Nephron (organoid): ENCODE measurements around the gene LRP5.

Source experiments
- H3K27ac Mint-ChIP-seq, 3 experiments: 2 replicates each; pipeline ENCODE4 v1.8.0; 2020; ENCODE audit warnings: mixed read lengths in 3 of 3, mild to moderate bottlenecking in 2 of 3, moderate library complexity in 1 of 3
- H3K27me3 Mint-ChIP-seq: 2 replicates; pipeline ENCODE4 v1.8.0; 2021; ENCODE audit warnings: low read depth, mild to moderate bottlenecking, moderate library complexity, mixed read lengths
- H3K36me3 Mint-ChIP-seq: 2 replicates; pipeline ENCODE4 v1.8.0; 2020; ENCODE audit warnings: low read depth, mixed read lengths
- H3K4me1 Mint-ChIP-seq: 2 replicates; pipeline ENCODE4 v1.8.0; 2020; ENCODE audit warnings: mixed read lengths
- H3K4me3 Mint-ChIP-seq, 3 experiments: 2 replicates each; pipeline ENCODE4 v1.8.0; 2020; ENCODE audit warnings: mild to moderate bottlenecking in 3 of 3, mixed read lengths in 3 of 3, moderate library complexity in 2 of 3
- H3K9me3 Mint-ChIP-seq: 2 replicates; pipeline ENCODE4 v1.8.0; 2020; ENCODE audit warnings: mixed read lengths
- CTCF ChIP-seq, 3 experiments: fragments of 200-600 bp; sonication (generic); IDR thresholded peaks; one replicate each; pipeline ENCODE4 v1.5.0; 2021; ENCODE audit warnings: antibody characterized with exemption in 3 of 3; ENCODE audit not compliant: unreplicated experiment in 3 of 3

The LRP5 gene

DNA sequence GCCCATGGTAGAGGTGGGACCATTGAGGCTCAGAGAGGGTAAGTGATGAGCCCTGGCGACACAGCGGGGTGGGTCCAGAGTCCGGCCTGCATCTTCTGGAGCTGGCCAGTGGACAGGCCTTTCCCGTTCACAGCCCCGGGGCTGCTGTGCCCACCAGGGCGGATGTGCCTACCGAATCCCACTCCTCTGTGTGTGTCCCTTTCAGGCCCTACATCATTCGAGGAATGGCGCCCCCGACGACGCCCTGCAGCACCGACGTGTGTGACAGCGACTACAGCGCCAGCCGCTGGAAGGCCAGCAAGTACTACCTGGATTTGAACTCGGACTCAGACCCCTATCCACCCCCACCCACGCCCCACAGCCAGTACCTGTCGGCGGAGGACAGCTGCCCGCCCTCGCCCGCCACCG lies 136.2 kb downstream of the LRP5 start:
- TF ChIP-seq CTCF (IDR thresholded peaks at IDR 0.05; ENCODE audit: unreplicated experiment in 3 of 3), result no peak
- Mint-ChIP-seq H3K27me3 (peaks cover 3% of the 10 kb centered on the region), H3K27ac (no peak overlapping the region), H3K4me1 (no peaks in the 10 kb centered on the region), H3K36me3 (peaks cover 22% of the 10 kb centered on the region), H3K4me3 (no peak overlapping the region), H3K9me3 (no peaks in the 10 kb centered on the region)

DNA sequence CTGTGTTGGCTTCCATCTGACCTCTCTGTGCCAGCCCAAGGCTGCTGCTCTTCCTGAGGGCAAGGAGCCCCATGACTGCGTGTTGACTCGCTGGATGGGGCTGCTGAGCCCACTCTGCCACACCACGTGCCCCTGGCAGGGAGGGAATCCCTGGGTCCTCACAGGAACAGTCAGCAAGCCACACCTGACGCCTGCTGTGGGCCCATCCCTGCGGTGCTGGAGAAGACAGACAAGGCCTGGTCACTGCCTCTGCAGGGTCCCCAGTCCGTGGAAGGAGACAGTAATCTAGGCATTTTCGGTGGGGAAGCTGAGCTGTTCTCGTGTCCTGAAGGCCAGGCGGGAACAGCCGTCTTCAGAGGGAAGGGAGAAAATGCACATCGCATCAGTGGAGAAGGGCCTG lies 137.6 kb downstream of the LRP5 start:
- Mint-ChIP-seq H3K4me3 (no peak overlapping the region), H3K4me1 (no peaks in the 10 kb centered on the region), H3K36me3 (peaks cover 18% of the 10 kb centered on the region)

DNA sequence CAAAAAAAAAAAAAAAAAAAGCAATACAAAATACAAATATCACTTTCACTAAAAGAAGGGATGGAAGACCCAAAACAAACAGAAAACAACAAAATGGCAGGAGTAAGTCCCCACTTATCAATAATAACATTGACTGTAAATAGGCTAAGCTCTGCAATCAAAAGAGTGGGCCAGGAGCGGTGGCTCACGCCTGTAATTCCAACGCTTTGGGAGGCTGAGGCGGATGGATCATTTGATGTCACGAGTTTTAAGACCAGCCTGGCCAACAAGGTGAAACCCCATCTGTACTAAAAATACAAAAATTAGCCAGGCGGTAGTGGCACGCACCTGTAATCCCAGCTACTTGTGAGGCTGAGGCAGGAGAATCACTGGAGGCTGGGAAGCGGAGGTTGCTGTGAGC lies 138.3 kb downstream of the LRP5 start:
- Mint-ChIP-seq H3K4me1 (no peaks in the 10 kb centered on the region), H3K4me3 (no peak overlapping the region), H3K27me3 (peaks cover 3% of the 10 kb centered on the region), H3K27ac (no peak overlapping the region), H3K36me3 (peaks cover 18% of the 10 kb centered on the region), H3K9me3 (no peaks in the 10 kb centered on the region)
- TF ChIP-seq CTCF (IDR thresholded peaks at IDR 0.05; ENCODE audit: unreplicated experiment in 3 of 3), result no peak

More for the DNA sequence above, 137.6 kb downstream of the LRP5 start:
- Mint-ChIP-seq H3K9me3 (no peaks in the 10 kb centered on the region), H3K27me3 (peaks cover 3% of the 10 kb centered on the region), H3K27ac (no peak overlapping the region)
- no peak for TF ChIP-seq CTCF (IDR thresholded peaks at IDR 0.05; ENCODE audit: unreplicated experiment in 3 of 3)

- Mint-ChIP-seq H3K9me3 (no peaks in the 10 kb centered on the region), H3K4me1 (no peaks in the 10 kb centered on the region), H3K27ac (no peak overlapping the region), H3K36me3 (peaks cover 4% of the 10 kb centered on the region), H3K4me3 (no peak overlapping the region), H3K27me3 (peaks cover 3% of the 10 kb centered on the region)
- TF ChIP-seq CTCF (IDR thresholded peaks at IDR 0.05; ENCODE audit: unreplicated experiment in 3 of 3), result no peak
Observed at GRCh38 chr11:68454767-68455166, 142.4 kb downstream of the LRP5 start.

GRCh38 chr11:68455485-68455884 lies 143.1 kb downstream of the LRP5 start:
- no peaks in the 10 kb centered on the region for H3K4me1 Mint-ChIP-seq
- TF ChIP-seq CTCF (IDR thresholded peaks at IDR 0.05; ENCODE audit: unreplicated experiment in 3 of 3), result no peak
- no peak overlapping the region for H3K4me3 Mint-ChIP-seq
- no peaks in the 10 kb centered on the region for H3K9me3 Mint-ChIP-seq
- no peaks in the 10 kb centered on the region for H3K36me3 Mint-ChIP-seq
- H3K27me3 Mint-ChIP-seq, result peaks cover 3% of the 10 kb centered on the region
- no peak overlapping the region for H3K27ac Mint-ChIP-seq

GRCh38 chr11:68457216-68457897 lies 145.0 kb downstream of the LRP5 start:
- Mint-ChIP-seq H3K27me3 (peaks cover 3% of the 10 kb centered on the region), H3K4me1 (peaks cover 8% of the 10 kb centered on the region), H3K36me3 (no peaks in the 10 kb centered on the region), H3K4me3 (no peak overlapping the region), H3K27ac (no peak overlapping the region), H3K9me3 (no peaks in the 10 kb centered on the region)
- TF ChIP-seq CTCF (IDR thresholded peaks at IDR 0.05; ENCODE audit: unreplicated experiment in 3 of 3), result no peak
